ENCODE measurements around the gene VPS8.

The VPS8 gene

GRCh38 chr3:184791171-184791570, 20.8 kb upstream of the VPS8 start:
- TF ChIP-seq ZFP30 (CRISPR knock-in tag; IDR thresholded peaks at IDR 0.05): no peak
- TF ChIP-seq RARB (CRISPR knock-in tag; IDR thresholded peaks at IDR 0.05): no peak
- TF ChIP-seq CSRNP3 (CRISPR knock-in tag; IDR thresholded peaks at IDR 0.05): no peak
- no peak for TF ChIP-seq ZNF565 (CRISPR knock-in tag; conservative IDR thresholded peaks at IDR 0.05; ENCODE audit: low read depth)
- TF ChIP-seq ZNF8 (CRISPR knock-in tag; IDR thresholded peaks at IDR 0.05): no peak
- no peak for TF ChIP-seq PATZ1 (CRISPR knock-in tag; IDR thresholded peaks at IDR 0.05; ENCODE audit: borderline replicate concordance)
- TF ChIP-seq ESRRG (CRISPR knock-in tag; IDR thresholded peaks at IDR 0.05): no peak
- TF ChIP-seq TOX (CRISPR knock-in tag; IDR thresholded peaks at IDR 0.05; ENCODE audit: borderline replicate concordance): no peak
- no peak for TF ChIP-seq TCF4 (CRISPR knock-in tag; IDR thresholded peaks at IDR 0.05; ENCODE audit: borderline replicate concordance)
- ATAC-seq: no peak

GRCh38 chr3:184795522-184796190, 16.3 kb upstream of the VPS8 start:
- TF ChIP-seq CREB5 (CRISPR knock-in tag; IDR thresholded peaks at IDR 0.05; ENCODE audit: low read depth) (no peak), ISL1 (CRISPR knock-in tag; IDR thresholded peaks at IDR 0.05) (no peak), ZFP30 (CRISPR knock-in tag; IDR thresholded peaks at IDR 0.05) (no peak), ZNF70 (CRISPR knock-in tag; IDR thresholded peaks at IDR 0.05) (no peak), CSRNP3 (CRISPR knock-in tag; IDR thresholded peaks at IDR 0.05) (no peak), RARB (CRISPR knock-in tag; IDR thresholded peaks at IDR 0.05) (no peak), CSDC2 (CRISPR knock-in tag; IDR thresholded peaks at IDR 0.05) (no peak), PPARA (CRISPR knock-in tag; IDR thresholded peaks at IDR 0.05; ENCODE audit: borderline replicate concordance) (no peak), ZNF565 (CRISPR knock-in tag; conservative IDR thresholded peaks at IDR 0.05; ENCODE audit: low read depth) (no peak), ZFP3 (CRISPR knock-in tag; IDR thresholded peaks at IDR 0.05) (no peak), SNAI2 (CRISPR knock-in tag; IDR thresholded peaks at IDR 0.05) (no peak), OSR1 (CRISPR knock-in tag; IDR thresholded peaks at IDR 0.05) (no peak)
- peak; percentile 73 for ATAC-seq

GRCh38 chr3:184796551-184796950, 15.4 kb upstream of the VPS8 start:
- no peak for TF ChIP-seq GLIS3 (CRISPR knock-in tag; IDR thresholded peaks at IDR 0.05)
- no peak for TF ChIP-seq PPARA (CRISPR knock-in tag; IDR thresholded peaks at IDR 0.05; ENCODE audit: borderline replicate concordance)
- TF ChIP-seq OSR1 (CRISPR knock-in tag; IDR thresholded peaks at IDR 0.05): no peak
- TF ChIP-seq CSRNP3 (CRISPR knock-in tag; IDR thresholded peaks at IDR 0.05): no peak
- no peak for TF ChIP-seq BACH2 (CRISPR knock-in tag; IDR thresholded peaks at IDR 0.05; ENCODE audit: borderline replicate concordance)
- TF ChIP-seq CSDC2 (CRISPR knock-in tag; IDR thresholded peaks at IDR 0.05): no peak
- no peak for TF ChIP-seq ZFP30 (CRISPR knock-in tag; IDR thresholded peaks at IDR 0.05)
- no peak for TF ChIP-seq ISL1 (CRISPR knock-in tag; IDR thresholded peaks at IDR 0.05)
- TF ChIP-seq ZNF565 (CRISPR knock-in tag; conservative IDR thresholded peaks at IDR 0.05; ENCODE audit: low read depth): no peak
- no peak for TF ChIP-seq TOX (CRISPR knock-in tag; IDR thresholded peaks at IDR 0.05; ENCODE audit: borderline replicate concordance)
- TF ChIP-seq ZFP3 (CRISPR knock-in tag; IDR thresholded peaks at IDR 0.05): no peak
- TF ChIP-seq ZC3H10 (CRISPR knock-in tag; IDR thresholded peaks at IDR 0.05): no peak
- TF ChIP-seq TSHZ2 (CRISPR knock-in tag; IDR thresholded peaks at IDR 0.05): no peak
- no peak for TF ChIP-seq ZNF70 (CRISPR knock-in tag; IDR thresholded peaks at IDR 0.05)
- no peak for TF ChIP-seq ESRRG (CRISPR knock-in tag; IDR thresholded peaks at IDR 0.05)
- no peak for TF ChIP-seq ARNTL (CRISPR knock-in tag; IDR thresholded peaks at IDR 0.05; ENCODE audit: borderline replicate concordance, low read depth)
- TF ChIP-seq SNAI2 (CRISPR knock-in tag; IDR thresholded peaks at IDR 0.05): no peak
- ATAC-seq: no peak
